NCI-H2171 treated with DMSO at 0.1 percent for 48 hours (cell line): ENCODE data around the gene TAS1R2.

Experiments used
- DNase-seq: peaks from one replicate; lab custom pipeline; 2025; lab: John Stamatoyannopoulos, UW

Gene TAS1R2

DNA sequence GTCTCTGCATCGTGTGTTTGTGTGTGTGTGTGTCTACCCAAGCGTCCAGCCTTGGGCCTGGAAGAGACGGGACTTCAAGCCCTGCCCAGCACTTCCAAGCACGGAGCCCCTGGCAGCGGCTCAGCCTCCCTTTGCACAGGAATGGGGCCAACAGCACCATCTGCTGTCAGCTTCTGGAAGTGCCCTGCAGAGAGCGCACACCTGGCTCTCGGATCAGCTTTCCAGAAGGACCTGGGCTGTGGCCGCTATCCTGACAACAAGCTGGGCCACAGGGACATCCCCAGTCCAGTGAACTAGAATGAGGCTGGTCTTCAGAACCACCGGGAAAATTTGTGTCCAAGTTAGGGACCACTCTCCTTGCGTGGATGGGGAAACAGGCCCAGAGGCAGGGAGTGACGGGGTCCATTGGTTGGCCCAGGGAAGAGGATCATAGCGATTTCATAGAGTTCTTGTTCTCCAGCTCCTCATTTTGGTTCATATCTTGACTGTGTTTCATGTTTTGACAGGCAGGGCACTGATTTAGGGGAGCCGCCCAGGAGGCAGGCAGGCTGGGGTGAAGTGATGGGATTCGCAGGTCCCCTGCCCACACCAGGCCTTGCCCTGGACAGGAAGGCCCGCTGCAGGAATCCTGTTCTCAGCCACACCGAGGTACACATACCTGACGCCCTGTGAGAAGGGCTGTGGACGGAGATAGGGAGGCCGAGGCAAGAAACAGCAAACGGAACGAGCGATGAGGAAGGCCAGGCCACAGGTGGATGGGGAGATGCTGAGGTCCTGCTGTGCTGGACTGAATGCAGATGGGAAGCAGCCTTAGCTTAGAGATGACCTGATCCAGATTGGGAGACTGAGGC lies 38.4 kb downstream of the TAS1R2 start:
- peak; percentile 62 for DNase-seq

DNA sequence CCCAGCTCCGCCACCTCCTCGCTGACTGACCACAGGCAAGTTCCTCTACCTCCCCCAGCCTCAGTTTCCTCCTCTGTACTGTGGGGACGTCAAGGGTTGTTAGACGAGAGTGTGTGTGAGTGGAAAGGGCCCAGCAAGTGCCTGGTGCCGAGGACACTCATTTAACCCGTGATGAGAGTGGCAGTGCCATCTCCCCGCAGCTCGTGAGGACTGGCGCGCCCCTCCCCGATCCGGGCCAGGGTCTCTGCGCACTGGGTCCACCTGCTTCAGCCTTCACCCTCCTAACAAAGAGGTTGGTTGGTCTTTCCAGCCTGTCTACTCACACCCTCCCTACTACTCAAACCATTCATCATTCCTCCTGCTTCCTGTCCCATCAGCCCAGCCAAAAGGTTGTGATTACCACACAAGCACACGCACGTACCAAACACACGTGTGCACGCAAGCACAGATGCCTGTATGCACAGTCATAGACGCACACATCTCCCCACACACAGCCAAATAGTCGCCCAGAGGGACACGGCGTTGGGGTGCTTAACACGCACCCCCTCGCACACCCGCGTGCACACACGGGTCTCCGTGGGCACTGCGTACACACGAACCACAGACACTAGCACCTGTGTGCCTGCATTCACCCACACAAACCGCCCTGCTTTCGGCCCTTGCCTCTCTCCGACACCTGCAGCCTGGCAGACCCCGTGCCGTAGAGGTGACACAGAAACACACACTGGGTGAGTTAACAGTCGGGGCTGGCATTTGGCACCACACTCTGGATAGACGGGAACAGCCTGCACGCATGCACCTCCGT lies 39.3 kb downstream of the TAS1R2 start:
- DNase-seq = no peak

DNA sequence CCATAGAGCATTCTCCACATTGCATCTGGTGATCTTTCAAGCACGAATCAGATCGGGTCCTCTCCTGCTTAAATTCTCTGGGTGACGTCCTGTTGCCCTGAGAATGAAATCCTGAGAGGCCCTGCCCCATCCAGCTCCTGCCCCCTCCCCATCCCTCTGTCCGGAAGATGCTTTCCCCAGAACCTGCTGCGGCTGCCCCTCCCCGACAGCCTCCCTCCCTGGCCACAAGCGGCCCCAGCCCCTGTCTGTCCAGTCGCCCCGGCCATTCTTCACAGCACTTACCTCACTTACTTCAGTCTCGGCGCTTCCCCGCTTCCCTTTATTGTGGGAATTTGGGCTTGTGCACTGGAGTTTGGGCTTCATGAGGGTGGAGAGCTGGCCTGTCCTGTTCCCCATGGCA lies 40.3 kb downstream of the TAS1R2 start:
- no peak for DNase-seq

DNA sequence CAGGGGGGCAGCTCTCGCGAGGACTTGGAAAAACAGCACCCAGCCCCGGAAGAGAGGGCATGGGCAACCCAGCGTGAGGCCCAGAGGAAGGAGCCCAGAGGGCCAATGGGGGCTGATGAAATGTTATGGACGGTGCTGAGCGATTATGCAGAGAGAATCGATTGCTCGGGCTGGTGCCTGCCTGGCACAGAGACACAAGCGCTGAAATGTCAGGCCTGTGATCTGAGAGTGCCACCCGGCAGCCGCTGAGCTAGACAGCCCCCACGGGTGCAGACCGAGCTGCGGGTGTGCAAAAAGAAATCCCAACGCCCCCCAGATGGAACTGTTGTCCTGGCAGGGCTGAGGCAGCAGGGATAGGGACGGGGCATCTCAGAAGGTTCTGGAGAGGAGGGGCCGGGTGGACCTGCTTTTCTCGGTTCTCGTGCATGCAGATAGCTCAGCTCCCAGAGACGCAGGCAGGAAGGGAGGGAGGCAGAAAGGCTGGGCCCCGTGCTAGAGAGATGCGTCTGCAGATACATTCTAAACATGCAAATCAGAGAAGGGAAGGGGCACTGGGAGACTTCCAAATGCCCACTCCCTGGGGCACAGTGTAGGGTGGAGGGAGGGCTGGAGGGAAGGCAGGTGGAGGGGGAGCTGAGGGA lies 41.5 kb downstream of the TAS1R2 start:
- DNase-seq = no peak

DNA sequence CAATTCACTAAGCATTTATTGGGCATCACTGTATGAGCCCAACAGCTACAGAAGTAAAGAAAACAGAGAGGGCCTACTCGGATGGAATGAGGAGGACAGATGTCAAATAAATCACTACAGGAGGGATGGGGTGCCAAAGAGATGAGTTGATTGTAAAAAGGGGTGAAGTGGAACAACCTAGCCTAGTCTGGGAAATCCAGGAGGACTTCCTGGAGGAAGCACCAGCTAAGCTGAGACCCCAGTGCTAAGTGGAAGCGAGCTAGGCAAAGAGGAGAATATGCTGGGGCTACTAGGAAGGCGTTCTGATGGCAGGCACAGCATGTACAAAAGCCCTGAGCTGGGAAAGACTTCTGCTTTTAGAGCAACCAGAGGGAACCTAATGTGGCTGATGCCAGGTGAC lies 42.1 kb downstream of the TAS1R2 start:
- DNase-seq = no peak

DNA sequence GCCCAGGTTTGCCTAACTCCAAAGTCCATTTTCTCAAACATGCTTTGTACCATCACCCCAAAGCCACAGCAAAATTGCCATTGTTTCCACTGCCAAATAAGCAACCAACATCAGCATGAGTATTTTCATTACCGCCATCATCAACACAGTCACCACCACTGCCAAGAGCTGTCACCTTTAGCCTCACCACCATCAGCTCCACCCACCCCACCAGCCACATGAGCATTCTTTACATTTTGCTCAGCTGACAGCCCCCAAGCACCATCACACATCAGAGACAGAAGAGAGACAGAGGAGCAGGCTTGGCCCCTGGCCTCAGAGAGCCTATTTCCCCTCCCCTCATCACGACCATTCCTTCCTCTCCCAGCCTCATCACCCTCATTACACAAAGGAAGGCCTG lies 42.7 kb downstream of the TAS1R2 start:
- DNase-seq = no peak

DNA sequence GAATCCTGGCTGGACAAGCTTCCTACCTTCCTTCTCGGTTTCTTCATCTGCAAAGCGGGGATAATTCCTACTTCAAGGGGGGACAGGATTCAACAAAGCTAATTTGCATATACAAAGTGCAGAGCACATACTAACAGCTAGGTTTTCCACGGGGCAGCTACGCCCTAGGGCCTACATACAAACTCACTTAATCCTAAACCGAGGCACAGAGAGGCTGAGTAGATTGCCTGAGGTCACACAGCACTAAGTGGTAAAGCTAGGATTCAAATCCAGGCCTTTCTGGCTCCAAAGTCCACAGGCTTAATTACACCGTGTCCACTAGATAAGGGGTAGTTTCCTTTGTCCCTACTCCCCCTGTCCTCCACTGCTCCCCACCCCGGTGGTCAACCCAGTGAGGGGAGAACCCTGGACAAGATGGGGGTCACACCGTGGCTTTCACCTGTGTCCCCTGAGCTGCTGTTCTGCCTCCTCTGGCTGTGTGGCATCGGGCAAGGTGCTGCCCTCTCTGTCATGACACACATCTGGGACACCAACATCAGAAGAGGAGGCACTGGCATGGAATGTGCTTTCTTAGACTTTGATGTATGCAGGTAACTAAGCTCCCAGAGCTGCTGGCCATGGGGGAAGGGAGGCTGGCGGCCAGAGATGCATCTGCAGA lies 44.5 kb downstream of the TAS1R2 start:
- DNase-seq = peak; percentile 38

DNA sequence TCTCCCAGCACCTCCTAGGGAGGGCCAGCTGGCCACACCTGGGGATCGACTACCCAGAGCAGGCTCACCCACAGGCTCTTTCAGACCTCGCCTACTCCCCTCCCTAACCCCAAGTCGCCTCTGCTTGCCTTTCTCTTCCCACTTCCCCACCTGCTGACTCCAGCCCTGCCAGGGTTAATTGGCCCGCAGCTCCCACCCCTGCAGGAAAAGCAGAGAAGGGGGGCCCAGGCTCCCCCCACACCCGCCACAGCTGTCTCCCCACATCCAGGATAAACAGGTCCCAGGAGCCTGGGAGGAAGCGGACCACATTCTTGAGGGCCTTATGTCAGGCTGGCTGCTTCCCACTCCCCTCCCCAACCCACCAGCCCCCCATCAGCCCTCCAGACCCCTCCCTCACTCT lies 45.0 kb downstream of the TAS1R2 start:
- peak; percentile 62 for DNase-seq

DNA sequence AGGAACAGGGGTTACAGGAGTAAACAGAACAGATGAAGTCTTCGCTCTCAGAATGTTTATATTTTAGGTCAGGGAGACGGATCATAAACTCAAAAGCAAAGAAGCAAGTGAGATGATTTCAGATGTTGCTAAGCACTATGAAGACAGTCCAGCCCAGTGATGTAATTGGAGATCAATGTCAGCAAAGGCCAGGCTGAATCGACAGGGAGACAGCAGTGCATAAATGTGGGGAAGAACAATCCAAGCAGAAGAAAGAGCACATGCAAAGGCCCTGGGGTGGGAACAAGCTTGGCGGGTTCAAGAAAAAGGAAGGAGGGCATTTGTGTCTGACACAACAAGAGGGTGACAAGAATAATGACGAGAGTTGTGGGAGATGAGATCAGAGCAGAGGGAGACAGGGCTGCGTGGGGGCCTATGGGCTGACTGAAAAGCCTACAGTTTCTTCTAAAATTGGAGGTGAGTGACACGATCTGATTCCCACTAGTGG lies 47.0 kb downstream of the TAS1R2 start:
- DNase-seq = no peak

DNA sequence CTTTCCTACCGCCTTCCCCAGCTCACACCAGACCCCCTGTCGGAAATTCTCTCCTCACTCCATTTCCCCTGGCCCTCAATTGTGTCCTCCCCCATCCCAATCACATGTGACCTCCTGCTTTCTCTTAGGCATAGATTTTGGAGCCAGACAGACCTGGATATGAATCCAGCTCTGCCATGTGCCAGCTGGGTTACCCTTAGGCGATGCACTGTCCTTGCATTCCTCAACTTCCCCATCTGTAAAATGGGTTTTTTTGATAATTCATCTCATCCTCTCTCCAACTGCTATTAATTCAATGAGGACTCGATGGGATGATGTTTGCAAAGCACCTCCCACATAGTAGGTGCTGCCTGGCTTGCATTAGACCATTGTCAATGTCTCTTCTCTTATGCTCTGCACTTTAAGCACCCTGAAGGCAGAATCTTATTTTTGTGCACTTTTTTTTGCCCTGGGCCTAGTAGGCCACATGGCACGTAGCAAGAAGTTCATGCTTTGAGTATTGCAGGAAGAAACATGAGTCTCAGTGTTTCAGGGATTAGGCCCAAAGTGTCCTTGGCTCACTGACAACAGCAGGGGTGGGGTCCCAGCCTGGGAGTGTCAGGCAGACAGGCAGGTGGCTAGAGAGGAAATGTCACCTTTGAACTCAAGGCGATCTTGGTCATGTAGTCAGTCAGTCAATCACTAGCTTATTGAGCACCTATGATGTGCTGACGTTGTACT lies 47.6 kb downstream of the TAS1R2 start:
- no peak for DNase-seq

DNA sequence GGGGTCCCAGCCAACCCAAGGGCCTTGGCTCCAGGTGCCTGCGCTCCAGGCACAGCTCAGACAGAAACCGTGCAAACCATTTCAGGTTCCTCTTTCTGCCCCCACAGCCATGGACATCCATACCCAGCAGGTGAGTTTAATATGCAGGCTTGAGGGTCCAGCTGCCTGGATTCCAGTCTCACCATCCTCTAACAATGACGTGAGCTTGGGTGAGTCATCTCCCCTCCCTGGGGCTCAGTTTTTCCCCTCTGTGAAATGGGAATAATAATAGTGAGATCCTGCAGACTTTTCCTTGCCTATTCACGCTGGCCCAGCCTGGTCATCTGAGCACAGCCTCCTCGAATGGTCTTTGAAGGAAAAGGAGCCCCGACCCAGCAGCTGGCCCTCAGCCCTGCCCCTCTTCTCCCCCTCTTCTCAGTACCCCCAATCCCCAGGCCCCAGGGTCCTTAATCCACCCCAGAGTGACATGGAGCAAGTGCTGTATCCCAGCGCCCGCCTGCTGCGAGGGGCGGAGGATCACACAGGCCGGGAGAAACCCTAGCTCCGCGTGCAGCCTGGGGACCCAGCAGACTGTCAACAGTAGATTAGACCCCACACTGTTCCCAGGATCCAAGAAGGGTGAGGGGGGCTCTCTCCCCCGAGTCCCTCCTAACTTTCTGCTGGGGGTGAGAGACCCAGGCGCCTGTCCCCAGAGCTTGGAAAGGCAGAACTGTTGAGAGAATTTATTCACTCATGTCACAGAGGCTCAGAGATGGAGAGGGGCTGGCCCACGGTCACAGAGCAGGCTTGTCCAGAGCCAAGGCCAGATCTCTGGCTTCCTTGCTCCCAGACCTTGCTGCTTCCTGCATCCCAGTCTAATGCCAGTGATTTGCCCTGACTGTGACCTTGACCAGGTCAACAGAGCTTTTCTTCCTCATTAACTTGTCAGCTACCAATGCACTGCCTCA lies 49.2 kb downstream of the TAS1R2 start:
- no peak for DNase-seq

DNA sequence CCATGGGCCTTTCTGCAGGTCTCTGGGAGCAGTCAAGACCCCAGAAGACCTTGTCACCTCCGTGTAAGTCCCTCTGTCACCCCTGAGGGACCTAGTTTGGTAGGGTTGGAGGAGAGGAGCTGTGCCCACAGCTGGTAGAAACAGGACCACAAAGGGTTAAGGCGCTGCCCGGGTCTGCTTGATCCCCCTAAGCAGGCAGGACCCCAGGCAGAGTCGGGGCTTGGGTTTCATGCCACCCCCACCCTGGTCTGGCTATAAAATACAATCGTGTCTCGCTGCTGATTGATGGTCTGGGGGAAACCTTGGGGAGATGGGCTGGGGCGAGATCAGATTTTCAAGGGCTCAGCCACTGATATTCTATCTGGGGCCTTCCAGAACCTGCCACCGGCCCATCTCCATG lies 50.9 kb downstream of the TAS1R2 start:
- no peak for DNase-seq

DNA sequence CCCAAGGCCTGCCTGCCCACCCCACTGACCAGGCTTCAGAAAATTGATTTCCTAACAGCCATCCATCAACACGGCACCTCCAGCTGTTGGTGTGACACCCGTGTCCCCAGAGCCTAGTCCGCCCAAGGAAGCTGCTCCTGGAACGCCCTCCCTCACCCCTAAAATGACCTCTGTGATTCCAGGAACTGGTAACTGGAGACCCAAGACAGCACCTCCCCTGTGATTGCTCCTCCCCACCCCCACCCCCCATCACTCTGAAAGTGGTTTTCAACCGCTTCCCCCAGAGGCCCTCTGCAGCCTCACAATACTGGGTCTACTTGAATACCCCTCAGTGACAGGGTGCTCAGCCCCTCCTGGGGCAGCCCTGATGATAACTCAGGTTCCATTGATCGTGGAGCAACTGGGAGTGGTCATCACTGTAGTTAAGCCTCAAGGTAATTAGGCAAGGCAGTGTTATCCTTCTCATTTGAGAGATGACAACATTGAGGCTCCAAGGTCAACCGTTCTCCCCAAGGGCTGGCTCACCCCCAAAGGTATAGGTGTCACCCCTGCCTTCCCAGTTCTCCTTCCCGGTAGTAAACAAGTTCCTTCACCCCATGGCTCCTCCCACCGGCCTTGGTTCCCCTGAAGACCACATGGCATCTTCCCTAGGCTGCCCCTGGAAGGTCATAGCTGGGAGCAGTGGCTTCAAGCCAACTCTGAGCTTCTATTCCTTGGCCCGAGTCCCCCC lies 52.0 kb downstream of the TAS1R2 start:
- no peak for DNase-seq

DNA sequence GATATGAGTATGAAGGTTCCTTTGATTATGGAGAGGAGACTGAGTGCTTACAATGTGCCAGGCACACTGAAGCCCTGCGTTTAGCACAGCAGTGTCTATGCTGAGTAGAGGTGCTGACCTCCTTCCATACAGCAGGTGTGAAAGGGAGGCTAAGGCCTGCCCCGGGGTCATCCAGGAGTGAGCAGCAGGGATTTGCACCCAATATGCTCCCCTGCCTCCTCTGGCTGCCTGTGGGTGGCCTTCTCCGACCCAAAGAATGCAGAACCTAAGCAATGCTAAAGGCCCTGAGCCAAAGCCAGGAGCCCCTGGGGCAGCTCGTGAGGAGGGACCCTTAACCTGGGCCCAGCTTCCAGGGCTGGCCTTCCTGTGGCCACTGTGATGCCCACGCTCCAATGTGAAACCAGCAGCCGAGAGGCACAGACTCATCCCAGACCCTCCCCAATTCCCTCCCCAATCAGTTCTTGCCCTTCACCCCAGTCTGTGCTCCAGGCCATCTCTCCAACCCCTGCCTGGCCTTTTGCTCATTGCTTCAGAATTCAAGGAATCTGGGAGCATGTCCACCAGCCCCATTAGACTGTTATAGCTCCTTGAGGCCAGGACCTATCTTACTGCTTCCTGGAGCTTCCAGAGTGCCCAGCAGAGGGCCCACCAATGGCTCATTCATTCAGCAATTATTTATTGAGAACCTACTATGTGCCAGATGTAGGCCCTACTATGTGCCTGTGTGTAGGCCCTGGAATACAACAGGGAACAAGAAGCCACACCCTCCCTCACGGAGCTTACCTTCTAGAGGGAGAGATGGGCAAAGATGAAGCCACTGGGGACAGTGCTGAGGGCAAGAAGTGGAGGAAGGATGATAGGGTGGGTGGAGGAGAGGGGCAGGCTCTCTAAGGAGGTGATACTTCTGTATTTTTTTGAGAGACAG lies 53.3 kb downstream of the TAS1R2 start:
- DNase-seq = no peak

DNA sequence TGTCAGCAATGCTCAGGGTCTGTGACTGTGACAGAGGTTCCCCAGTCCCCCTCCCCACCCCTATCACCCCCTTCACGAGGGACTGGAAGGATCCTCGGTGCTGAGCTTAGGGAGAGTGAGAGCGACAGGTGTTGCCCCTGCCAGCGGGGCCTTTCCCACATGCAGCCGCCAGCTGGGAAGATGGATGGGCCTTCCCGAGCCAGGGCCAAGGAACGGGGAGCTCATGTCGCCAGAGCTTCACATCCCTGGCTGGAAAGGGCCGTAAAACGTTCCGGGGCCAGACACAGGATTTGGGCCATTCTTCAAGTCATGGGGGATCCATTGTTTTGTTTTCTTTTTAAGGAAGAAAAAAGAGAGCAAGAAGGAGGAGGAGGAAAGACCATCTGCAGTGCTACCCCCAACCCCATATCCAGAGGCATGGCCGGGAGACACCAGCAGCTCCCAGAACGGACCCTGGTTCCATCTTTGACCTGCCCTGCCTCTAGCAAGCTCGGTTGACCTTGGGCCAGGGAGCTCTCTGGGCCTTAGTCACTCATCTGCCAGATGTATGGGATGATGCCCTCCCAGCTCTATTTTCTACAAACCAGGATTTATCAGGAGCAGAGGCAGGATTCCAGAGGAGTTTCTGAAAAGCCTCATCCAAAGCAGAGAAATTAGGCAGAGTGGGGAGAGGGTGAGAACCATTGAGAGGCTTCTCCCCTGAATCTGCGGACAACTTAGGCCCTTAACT lies 54.1 kb downstream of the TAS1R2 start:
- DNase-seq = no peak

DNA sequence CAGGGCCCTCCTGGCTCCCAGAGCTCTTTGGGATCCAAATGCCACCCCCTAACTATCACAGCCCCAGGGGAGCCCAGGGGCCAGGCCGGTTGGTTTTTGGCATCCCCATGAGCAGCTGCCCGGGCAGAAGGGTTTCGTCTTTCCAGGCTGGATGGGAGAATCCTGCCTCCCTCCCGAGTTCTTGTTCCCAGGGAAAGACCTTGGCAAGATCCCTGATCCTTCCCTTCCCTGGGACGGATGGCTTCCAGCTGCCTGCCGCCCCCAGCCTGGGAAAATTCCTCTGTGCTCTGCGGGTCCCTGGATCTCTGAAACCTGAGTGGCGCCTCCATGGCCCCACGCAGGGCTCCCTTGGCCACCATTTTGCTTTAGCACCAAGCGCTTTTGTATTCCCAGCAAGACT lies 55.6 kb downstream of the TAS1R2 start:
- DNase-seq = no peak

DNA sequence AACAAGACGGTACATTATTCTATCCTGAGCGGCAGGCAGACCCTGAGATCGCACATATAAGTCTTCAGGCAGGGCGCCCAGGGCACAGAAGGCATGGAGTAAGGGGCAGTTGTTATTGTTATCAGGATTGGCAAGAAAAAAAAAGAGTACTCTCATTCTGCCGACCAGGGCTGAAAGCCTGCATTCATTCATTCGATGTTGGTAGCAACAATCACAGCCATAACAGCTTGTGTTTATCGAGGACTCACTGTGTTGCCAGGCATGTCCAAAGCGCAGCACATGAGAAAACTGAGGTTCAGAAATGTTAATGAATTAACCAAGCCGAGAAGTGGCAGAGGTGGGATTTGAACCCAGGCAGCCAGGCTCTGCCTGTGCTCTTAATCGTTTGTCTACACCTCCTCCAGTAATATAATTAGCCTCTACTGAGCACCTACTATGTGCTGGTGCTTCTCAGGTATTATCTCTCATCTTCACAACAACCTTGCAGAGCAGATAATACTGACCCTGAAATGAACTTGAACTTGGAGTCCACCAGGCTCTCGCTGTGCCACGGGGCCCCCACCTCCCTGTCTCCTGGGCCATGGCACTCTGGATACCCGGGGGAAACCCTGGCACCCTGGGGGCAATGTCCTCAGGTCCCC lies 56.2 kb downstream of the TAS1R2 start:
- DNase-seq = no peak
